ENCODE results near the gene RPA1.
"Not testable (repeated sequence)": the region's sequence is repeated elsewhere in the genome, so short reads cannot be mapped to it uniquely, and the experiment has no call there.

The RPA1 gene

GRCh38 chr17:1829592-1830257 is at the start of gene RPA1, which contains the start of gene SMYD4:
TSS of gene RPA1 (plus strand) at chr17:1830005. CDS start at chr17:1830094, 89 bp downstream.
TSS of gene SMYD4 (minus strand) at chr17:1829902. CDS start at chr17:1827994, 1,908 bp downstream.
- peak; percentile 83 for DNase-seq (ENCODE audit: low spot score)

- DNase-seq (ENCODE audit: low spot score): no peak
Observed at GRCh38 chr17:1782171-1782567, 47.6 kb upstream of the RPA1 start.

- no peak for DNase-seq (ENCODE audit: low spot score)
Observed at GRCh38 chr17:1783271-1783670, 46.5 kb upstream of the RPA1 start.

- DNase-seq (ENCODE audit: low spot score): peak; percentile 25
Observed at GRCh38 chr17:1783834-1784611, 45.8 kb upstream of the RPA1 start.

- no peak for DNase-seq (ENCODE audit: low spot score)
Observed at GRCh38 chr17:1785930-1786329, 43.9 kb upstream of the RPA1 start.

GRCh38 chr17:1786708-1787107 is 43.1 kb upstream of the RPA1 start:
- no peak for DNase-seq (ENCODE audit: low spot score)

GRCh38 chr17:1787301-1787902 is 42.4 kb upstream of the RPA1 start:
- no peak for DNase-seq (ENCODE audit: low spot score)

- DNase-seq (ENCODE audit: low spot score): no peak
Observed at GRCh38 chr17:1789936-1790335, 39.9 kb upstream of the RPA1 start.

GRCh38 chr17:1792495-1793446 is 37.0 kb upstream of the RPA1 start:
- no peak for DNase-seq (ENCODE audit: low spot score)

GRCh38 chr17:1793447-1793806 is 36.4 kb upstream of the RPA1 start:
- no peak for DNase-seq (ENCODE audit: low spot score)

- no peak for DNase-seq (ENCODE audit: low spot score)
Observed at GRCh38 chr17:1796800-1797199, 33.0 kb upstream of the RPA1 start.

GRCh38 chr17:1797323-1797722 is 32.5 kb upstream of the RPA1 start:
- DNase-seq (ENCODE audit: low spot score): no peak

GRCh38 chr17:1797846-1798245 is 32.0 kb upstream of the RPA1 start:
- not testable (repeated sequence) for DNase-seq (ENCODE audit: low spot score)

GRCh38 chr17:1800240-1800639 is 29.6 kb upstream of the RPA1 start:
- DNase-seq (ENCODE audit: low spot score): no peak

GRCh38 chr17:1800712-1801111 is 29.1 kb upstream of the RPA1 start:
- no peak for DNase-seq (ENCODE audit: low spot score)

GRCh38 chr17:1802429-1802828 is 27.4 kb upstream of the RPA1 start:
- DNase-seq (ENCODE audit: low spot score): no peak

GRCh38 chr17:1803280-1803679 is 26.5 kb upstream of the RPA1 start:
- no peak for DNase-seq (ENCODE audit: low spot score)

GRCh38 chr17:1807890-1808289 is 21.9 kb upstream of the RPA1 start:
- no peak for DNase-seq (ENCODE audit: low spot score)

- DNase-seq (ENCODE audit: low spot score): no peak
Observed at GRCh38 chr17:1808644-1809043, 21.2 kb upstream of the RPA1 start.

GRCh38 chr17:1809815-1810214 is 20.0 kb upstream of the RPA1 start:
- not testable (repeated sequence) for DNase-seq (ENCODE audit: low spot score)

- no peak for DNase-seq (ENCODE audit: low spot score)
Observed at GRCh38 chr17:1810450-1811103, 19.2 kb upstream of the RPA1 start.

Measured in NAMALWA (cell line).